IMR-90 (cell line): ENCODE results near the gene PRKCA. TPM values are rescaled to one million over a fixed set of nuclear protein-coding genes. Genes with fewer than 3 reads are reported as not detected.

ENCODE experiments used
- ATAC-seq: fragments of 200-7000 bp; cut with Tn5 transposase; 2 replicates; pipeline ENCODE4 v1.9.1; 2020; ENCODE audit warnings: low read depth, mild to moderate bottlenecking, moderate library complexity
- BruUV-seq: library from RNA; stranded (reverse); fragments of 400-500 nt; replicated peaks from 2 replicates; lab custom pipeline; 2021; lab: Mats Ljungman, UMichigan
- CTCF ChIA-PET: fragments of 300-600 bp; formaldehyde crosslinking; extraction: SDS; loops from one replicate; lab custom pipeline; 2021; ENCODE audit warnings: antibody characterized with exemption; lab: Yijun Ruan, JAX
- POLR2A ChIA-PET: fragments of 300-600 bp; sonication (Branson Sonifier 250); formaldehyde crosslinking; loops from one replicate; lab custom pipeline; 2022; ENCODE audit warnings: antibody characterized with exemption; ENCODE audit not compliant: unreplicated experiment; lab: Charles Lee
- DNase-seq: peaks from one replicate; pipeline ENCODE4 v3.0.0; 2013
- H2AFZ ChIP-seq: replicated peaks from 2 replicates; pipeline ENCODE3; 2013; ENCODE audit warnings: low read length, mild to moderate bottlenecking; ENCODE audit not compliant: poor library complexity
- H2AK5ac ChIP-seq: 2 replicates; pipeline ENCODE4 v1.6.1; 2013; ENCODE audit warnings: low read depth, low read length, inconsistent platforms
- H2AK9ac ChIP-seq: replicated peaks from 2 replicates; pipeline ENCODE3; 2013; ENCODE audit warnings: mild to moderate bottlenecking, low read depth, low read length, moderate library complexity; ENCODE audit not compliant: poor library complexity
- H2BK120ac ChIP-seq: 2 replicates; pipeline ENCODE4 v1.6.1; 2013; ENCODE audit warnings: low read depth, low read length, inconsistent platforms
- H2BK15ac ChIP-seq: 3 replicates; pipeline ENCODE4 v1.6.1; 2013; ENCODE audit warnings: low read depth, low read length, inconsistent platforms
- H2BK20ac ChIP-seq: 2 replicates; pipeline ENCODE4 v1.6.1; 2013; ENCODE audit warnings: low read depth, mild to moderate bottlenecking, inconsistent platforms, low read length, moderate library complexity
- H2BK5ac ChIP-seq: 2 replicates; pipeline ENCODE4 v1.6.1; 2013; ENCODE audit warnings: mild to moderate bottlenecking, low read depth, low read length, inconsistent platforms; ENCODE audit not compliant: poor library complexity, severe bottlenecking
- H3K14ac ChIP-seq: replicated peaks from 2 replicates; pipeline ENCODE4 v1.6.1; 2013; ENCODE audit warnings: low read depth, low read length, inconsistent platforms
- H3K18ac ChIP-seq: 2 replicates; pipeline ENCODE4 v1.6.1; 2013; ENCODE audit warnings: low read depth, low read length, control low read depth
- H3K23ac ChIP-seq: 2 replicates; pipeline ENCODE4 v1.6.1; 2013; ENCODE audit warnings: low read depth, low read length, inconsistent platforms
- H3K27ac ChIP-seq: 2 replicates; pipeline ENCODE4 v1.5.1; 2013; ENCODE audit warnings: mild to moderate bottlenecking, control low read depth, low read length; ENCODE audit not compliant: insufficient read depth
- H3K27me3 ChIP-seq: 2 replicates; pipeline ENCODE4 v1.6.1; 2013; ENCODE audit warnings: low read length; ENCODE audit not compliant: control insufficient read depth, insufficient read depth
- H3K36me3 ChIP-seq: 2 replicates; pipeline ENCODE4 v1.6.1; 2013; ENCODE audit warnings: low read length, mixed read lengths; ENCODE audit not compliant: control insufficient read depth, insufficient read depth
- H3K4ac ChIP-seq: 2 replicates; pipeline ENCODE4 v1.6.1; 2013; ENCODE audit warnings: low read depth, low read length, inconsistent platforms
- H3K4me1 ChIP-seq: 2 replicates; pipeline ENCODE4 v1.6.1; 2013; ENCODE audit warnings: low read length, mixed read lengths; ENCODE audit not compliant: control insufficient read depth, insufficient read depth
- H3K4me2 ChIP-seq: 2 replicates; pipeline ENCODE4 v1.6.1; 2013; ENCODE audit warnings: low read depth, mild to moderate bottlenecking, control low read depth, low read length, moderate library complexity
- H3K4me3 ChIP-seq: 2 replicates; pipeline ENCODE4 v1.5.1; 2013; ENCODE audit warnings: low read depth, mild to moderate bottlenecking, control low read depth, low read length, moderate library complexity; ENCODE audit not compliant: insufficient read depth
- H3K56ac ChIP-seq: 2 replicates; pipeline ENCODE4 v1.6.1; 2013; ENCODE audit warnings: low read length, inconsistent platforms; ENCODE audit not compliant: insufficient read depth; ENCODE audit errors: extremely low read depth
- H3K79me1 ChIP-seq, 2 experiments: 2 replicates each; pipeline ENCODE4 v1.6.1; 2013; ENCODE audit warnings: low read length in 2 of 2, inconsistent platforms in 1 of 2, low read depth in 1 of 2
- H3K9ac ChIP-seq: 2 replicates; pipeline ENCODE4 v1.6.1; 2013; ENCODE audit warnings: low read depth, low read length, control low read depth
- H3K9me1 ChIP-seq: 2 replicates; pipeline ENCODE4 v1.6.1; 2013; ENCODE audit warnings: low read length, inconsistent platforms; ENCODE audit not compliant: insufficient read depth
- H3K9me3 ChIP-seq: 2 replicates; pipeline ENCODE4 v1.6.1; 2013; ENCODE audit warnings: low read length; ENCODE audit not compliant: control insufficient read depth, insufficient read depth
- H4K20me1 ChIP-seq: 2 replicates; pipeline ENCODE4 v1.6.1; 2013; ENCODE audit warnings: low read length, inconsistent platforms; ENCODE audit not compliant: insufficient read depth
- H4K5ac ChIP-seq: 2 replicates; pipeline ENCODE4 v1.6.1; 2013; ENCODE audit warnings: mild to moderate bottlenecking, low read depth, low read length, control low read depth
- H4K8ac ChIP-seq, 2 experiments: 2 replicates each; pipeline ENCODE4 v1.6.1; 2013; ENCODE audit warnings: low read depth in 2 of 2, low read length in 2 of 2, control low read depth in 1 of 2, inconsistent platforms in 1 of 2
- H4K91ac ChIP-seq: 2 replicates; pipeline ENCODE4 v1.6.1; 2013; ENCODE audit warnings: low read depth, low read length, inconsistent platforms; ENCODE audit not compliant: insufficient read depth
- BHLHE40 ChIP-seq: fragments of 150-350 bp; IDR thresholded peaks from 2 replicates; pipeline ENCODE4 v1.6.1; 2016; ENCODE audit warnings: mild to moderate bottlenecking, low read depth, low read length
- CEBPB ChIP-seq: IDR thresholded peaks from 2 replicates; pipeline ENCODE4 v1.6.1; 2012; ENCODE audit warnings: low read depth, low read length, improper control_type of control experiment
- CHD1 ChIP-seq: IDR thresholded peaks from 2 replicates; pipeline ENCODE4 v1.6.1; 2012; ENCODE audit warnings: low read depth, low read length, improper control_type of control experiment
- FOS ChIP-seq: fragments of 150-350 bp; IDR thresholded peaks from 2 replicates; pipeline ENCODE4 v1.6.1; 2016; ENCODE audit warnings: low read depth, low read length
- MAZ ChIP-seq: IDR thresholded peaks from 2 replicates; pipeline ENCODE4 v1.6.1; 2012; ENCODE audit warnings: low read depth, mild to moderate bottlenecking, low read length, improper control_type of control experiment, moderate library complexity, borderline replicate concordance
- MXI1 ChIP-seq: IDR thresholded peaks from 2 replicates; pipeline ENCODE4 v1.6.1; 2012; ENCODE audit warnings: low read depth, mild to moderate bottlenecking, low read length, moderate library complexity, borderline replicate concordance
- NFE2L2 ChIP-seq: fragments of 150-350 bp; IDR thresholded peaks from 2 replicates; pipeline ENCODE4 v1.6.1; 2016; ENCODE audit warnings: low read depth, mild to moderate bottlenecking, low read length
- POLR2A ChIP-seq: IDR thresholded peaks from 2 replicates; pipeline ENCODE4 v1.6.1; 2012; ENCODE audit warnings: mild to moderate bottlenecking, low read depth, low read length
- RAD21 ChIP-seq: IDR thresholded peaks from 2 replicates; pipeline ENCODE4 v1.6.1; 2012; ENCODE audit warnings: low read length, improper control_type of control experiment
- RCOR1 ChIP-seq: IDR thresholded peaks from 2 replicates; pipeline ENCODE4 v1.6.1; 2012; ENCODE audit warnings: mild to moderate bottlenecking, low read length, improper control_type of control experiment; ENCODE audit not compliant: insufficient replicate concordance
- RFX5 ChIP-seq: IDR thresholded peaks from 2 replicates; pipeline ENCODE4 v1.8.0; 2012; ENCODE audit warnings: low read depth, mild to moderate bottlenecking, low read length, moderate library complexity
- SMC3 ChIP-seq: fragments of 150-350 bp; IDR thresholded peaks from 2 replicates; pipeline ENCODE4 v1.6.1; 2016; ENCODE audit warnings: low read depth, mild to moderate bottlenecking, antibody characterized with exemption, low read length, moderate library complexity
- WGBS, 2 experiments: methylation state at CpG; one replicate each; pipeline versions ENCODE4 v1.1.5 to v1.1.7; 2013; ENCODE audit warnings: missing lambda C conversion rate in 2 of 2; ENCODE audit not compliant: insufficient read length in 1 of 2; ENCODE audit errors: extremely low coverage in 2 of 2; 5-methylcytosine and 5-hydroxymethylcytosine counted together
- dilution Hi-C: fragments of 300-500 bp; cut with HindIII; formaldehyde crosslinking; loops from one replicate; pipeline ENCODE4 v1.14.3; 2018; ENCODE audit warnings: low sequenced_read_pairs; ENCODE audit not compliant: unreplicated experiment
- in situ Hi-C: fragments of 300-500 bp; cut with MboI; formaldehyde crosslinking; loops from 3 replicates; pipeline ENCODE4 v1.14.3; 2019; ENCODE audit warnings: low sequenced_read_pairs, inconsistent platforms, mixed read lengths
- intact Hi-C: fragments of 100-400 bp; cut with micrococcal nuclease; formaldehyde crosslinking; loops from 2 replicates; pipeline ENCODE4 v1.10.0; 2022
- polyA plus RNA-seq, 3 experiments: library from polyadenylated mRNA; depleted of rRNA; stranded (reverse); fragments of >200 nt; gene quantifications; 2 replicates each; pipeline ENCODE4 v1.2.3, GENCODE V29; 2012; ENCODE audit warnings: low replicate concordance in 1 of 3
- total RNA-seq: library from RNA; depleted of rRNA; stranded (reverse); fragments of >200 nt; gene quantifications from 2 replicates; pipeline ENCODE4 v1.2.3, GENCODE V29; 2012
- TF ChIP-seq, protein P1 (sequence below): fragments of 150-350 bp; IDR thresholded peaks from 2 replicates; pipeline ENCODE4 v1.6.1; 2016; ENCODE audit warnings: low read depth, mild to moderate bottlenecking, low read length, moderate library complexity, borderline replicate concordance
- TF ChIP-seq, protein P2 (sequence below): fragments of 150-350 bp; IDR thresholded peaks from 2 replicates; pipeline ENCODE4 v1.6.1; 2017; ENCODE audit warnings: mild to moderate bottlenecking, antibody characterized with exemption, low read length, low read depth

Gene PRKCA
- total and polyA plus RNA-seq, 2 of the 4 experiments (the other 2 are of a cell fraction), result 31.0 to 46.0 TPM

DNA sequence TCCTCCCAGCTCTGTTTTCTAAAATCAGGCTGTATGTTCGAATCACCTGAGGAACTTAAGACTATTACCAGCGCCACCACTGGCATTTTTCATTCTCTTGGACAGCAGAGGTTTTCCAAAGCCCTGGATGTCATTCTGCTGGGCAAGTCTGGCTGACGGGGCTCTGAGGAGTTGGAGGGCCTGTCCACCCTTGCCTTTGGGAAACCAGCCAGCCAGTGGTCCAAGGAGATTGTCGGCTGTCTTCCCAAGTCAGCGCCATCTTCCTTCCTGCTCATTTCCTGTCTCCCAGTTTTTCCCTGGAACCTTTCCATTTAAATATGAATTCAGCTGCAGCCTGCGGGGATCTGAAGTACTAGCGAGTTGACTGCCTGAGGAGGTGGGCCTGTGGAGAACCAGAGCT is 258.3 kb downstream of the PRKCA start:
- dilution Hi-C loops (no loop called here), in situ Hi-C loops (no loop called here), intact Hi-C loops (no loop called here)
- CTCF ChIA-PET, result no interaction called here
- H3K27ac ChIP-seq, result no peak overlapping the region
- WGBS, 2 experiments, result 80% methylated on average over 1 of the region's 7 CpGs; no CpG with 5 or more reads in 1 of the 2 experiments
- no peaks in the 10 kb centered on the region for H3K9me3 ChIP-seq
- TF ChIP-seq, protein P1, sequence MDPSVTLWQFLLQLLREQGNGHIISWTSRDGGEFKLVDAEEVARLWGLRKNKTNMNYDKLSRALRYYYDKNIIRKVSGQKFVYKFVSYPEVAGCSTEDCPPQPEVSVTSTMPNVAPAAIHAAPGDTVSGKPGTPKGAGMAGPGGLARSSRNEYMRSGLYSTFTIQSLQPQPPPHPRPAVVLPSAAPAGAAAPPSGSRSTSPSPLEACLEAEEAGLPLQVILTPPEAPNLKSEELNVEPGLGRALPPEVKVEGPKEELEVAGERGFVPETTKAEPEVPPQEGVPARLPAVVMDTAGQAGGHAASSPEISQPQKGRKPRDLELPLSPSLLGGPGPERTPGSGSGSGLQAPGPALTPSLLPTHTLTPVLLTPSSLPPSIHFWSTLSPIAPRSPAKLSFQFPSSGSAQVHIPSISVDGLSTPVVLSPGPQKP, result no peak
- TF ChIP-seq RFX5, result no peak
- TF ChIP-seq, protein P2, sequence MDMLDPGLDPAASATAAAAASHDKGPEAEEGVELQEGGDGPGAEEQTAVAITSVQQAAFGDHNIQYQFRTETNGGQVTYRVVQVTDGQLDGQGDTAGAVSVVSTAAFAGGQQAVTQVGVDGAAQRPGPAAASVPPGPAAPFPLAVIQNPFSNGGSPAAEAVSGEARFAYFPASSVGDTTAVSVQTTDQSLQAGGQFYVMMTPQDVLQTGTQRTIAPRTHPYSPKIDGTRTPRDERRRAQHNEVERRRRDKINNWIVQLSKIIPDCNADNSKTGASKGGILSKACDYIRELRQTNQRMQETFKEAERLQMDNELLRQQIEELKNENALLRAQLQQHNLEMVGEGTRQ, result no peak
- no peak for TF ChIP-seq NFE2L2
- TF ChIP-seq MXI1, result no peak
- no peak for TF ChIP-seq CEBPB
- no peak for TF ChIP-seq FOS
- TF ChIP-seq RCOR1, result no peak
- no peak for TF ChIP-seq POLR2A
- no peak for TF ChIP-seq CHD1
- TF ChIP-seq BHLHE40, result no peak
- no peak for TF ChIP-seq MAZ
- no peak for TF ChIP-seq RAD21
- TF ChIP-seq SMC3, result no peak
- POLR2A ChIA-PET, result no interaction called here
- no peaks in the 10 kb centered on the region for H4K20me1 ChIP-seq
- H3K9ac ChIP-seq, result no peak overlapping the region
- no peak overlapping the region for H2AK9ac ChIP-seq
- BruUV-seq, result no TSS peak
- H3K4me2 ChIP-seq, result no peak overlapping the region
- H3K79me1 ChIP-seq, result peaks cover 10 to 65% of the 10 kb centered on the region in 2 experiments; a peak in 3 of 4 replicates
- H3K4me1 ChIP-seq, result peaks cover 7% of the 10 kb centered on the region
- H2BK120ac ChIP-seq, result no peak overlapping the region
- H2AFZ ChIP-seq, result no peak overlapping the region
- H3K14ac ChIP-seq, result no peak overlapping the region
- H2BK20ac ChIP-seq, result no peak overlapping the region
- no peak overlapping the region for H2BK15ac ChIP-seq
- H4K8ac ChIP-seq, result no peak overlapping the region
- H2BK5ac ChIP-seq, result no peak overlapping the region
- DNase-seq (no peak), ATAC-seq (no peak)
- no peak overlapping the region for H3K56ac ChIP-seq
- H3K36me3 ChIP-seq, result no peaks in the 10 kb centered on the region
- H3K9me1 ChIP-seq, result peaks cover 7% of the 10 kb centered on the region
- H3K18ac ChIP-seq, result no peak overlapping the region
- H3K4me3 ChIP-seq, result no peak overlapping the region
- 0 out of 2 replicates have a peak overlapping the region, but pooled peaks have one; percentile 8 for H2AK5ac ChIP-seq
- no peak overlapping the region for H4K5ac ChIP-seq
- H3K4ac ChIP-seq, result no peak overlapping the region
- no peaks in the 10 kb centered on the region for H3K27me3 ChIP-seq
- no peak overlapping the region for H4K91ac ChIP-seq
- H3K23ac ChIP-seq, result no peak overlapping the region
